K562 (cell line): ENCODE measurements around the gene UBA1. TPM values are rescaled to one million over a fixed set of nuclear protein-coding genes. Genes with fewer than 3 reads are reported as not detected.

ENCODE experiments used
- FOXA1 ChIP-seq: fragments of 450-650 bp; IDR thresholded peaks from 2 replicates; pipeline ENCODE4 v1.6.1; 2016; ENCODE audit warnings: mild to moderate bottlenecking, borderline replicate concordance
- GABPB2 ChIP-seq: fragments of 250-450 bp; sonication (Bioruptor Pico); conservative IDR thresholded peaks from 2 replicates; pipeline ENCODE4 v1.5.1; 2021; ENCODE audit warnings: mild to moderate bottlenecking
- HDGF ChIP-seq: fragments of 450-650 bp; IDR thresholded peaks from 2 replicates; pipeline ENCODE4 v1.6.1; 2016
- HEY1 ChIP-seq: fragments of 250-450 bp; sonication (Bioruptor Pico); IDR thresholded peaks from 2 replicates; pipeline ENCODE4 v1.5.0; 2020; ENCODE audit warnings: mild to moderate bottlenecking, moderate library complexity, borderline replicate concordance
- KLF1 ChIP-seq: fragments of 450-650 bp; IDR thresholded peaks from 2 replicates; pipeline ENCODE4 v1.6.1; 2016; ENCODE audit warnings: missing genetic modification characterization, missing compliant biosample characterization
- MEF2D ChIP-seq: conservative IDR thresholded peaks from 2 replicates; pipeline ENCODE4 v1.6.1; 2016; ENCODE audit warnings: low read depth, missing genetic modification characterization, missing compliant biosample characterization
- STAT5A ChIP-seq: IDR thresholded peaks from 2 replicates; pipeline ENCODE4 v1.6.1; 2012; ENCODE audit warnings: low read length, inconsistent platforms, borderline replicate concordance
- ZFX ChIP-seq: sonication (generic); formaldehyde crosslinking; IDR thresholded peaks from 2 replicates; pipeline ENCODE4 v1.8.0; 2022; ENCODE audit warnings: mild to moderate bottlenecking, missing genetic modification reagents, moderate library complexity
- polyA plus RNA-seq, 8 experiments: library from polyadenylated mRNA; depleted of rRNA in 4 of 8; stranded (reverse) in 5 of 8; unstranded in 3 of 8; fragments of >200 nt; fragmentation: Nextera tagmentation in 2 of 8; fragmentation: Illumina TruSeq in 1 of 8; extraction: Ambion mirVana in 2 of 8; extraction: Trizol in 1 of 8; gene quantifications; 2 replicates each; pipeline versions ENCODE4 v1.2.1 to v1.2.3, GENCODE V29; 2011 to 2014; ENCODE audit warnings: inconsistent platforms in 1 of 8, missing spikeins in 1 of 8
- total RNA-seq, 7 experiments: library from RNA; depleted of rRNA in 6 of 7; stranded (reverse); fragments of >200 nt in 6 of 7; fragmentation: Illumina TruSeq in 2 of 7; extraction: Trizol in 2 of 7; gene quantifications; 2 replicates each; pipeline versions ENCODE4 v1.2.1 to v1.2.3, GENCODE V29; 2011 to 2021; ENCODE audit warnings: low replicate concordance in 1 of 7
- TF ChIP-seq, protein P1 (sequence below): fragments of 450-650 bp; IDR thresholded peaks from 2 replicates; pipeline ENCODE4 v1.6.1; 2016; ENCODE audit warnings: antibody characterized with exemption
- TF ChIP-seq, protein P2 (sequence below), 2 experiments: IDR thresholded peaks; 2 replicates each; pipeline ENCODE4 v1.6.1; 2011; ENCODE audit warnings: borderline replicate concordance in 1 of 2, control low read depth in 1 of 2, low read depth in 1 of 2, low read length in 1 of 2, mild to moderate bottlenecking in 1 of 2, mixed read lengths in 1 of 2, moderate library complexity in 1 of 2; ENCODE audit not compliant: insufficient read depth in 1 of 2, insufficient read length in 1 of 2, poor library complexity in 1 of 2, severe bottlenecking in 1 of 2; ENCODE audit errors: extremely low read depth in 1 of 2
- TF ChIP-seq, protein P3 (sequence below), 2 experiments: fragments of 450-650 bp; conservative IDR thresholded peaks; 2 replicates each; pipeline ENCODE4 v1.6.1; 2017; ENCODE audit warnings: mild to moderate bottlenecking in 2 of 2, moderate library complexity in 2 of 2
- TF ChIP-seq, protein P4 (sequence below): fragments of 450-650 bp; IDR thresholded peaks from one replicate; pipeline ENCODE4 v1.6.1; 2018; ENCODE audit warnings: mild to moderate bottlenecking, moderate library complexity; ENCODE audit not compliant: partially characterized antibody

UBA1 gene
- total and polyA plus RNA-seq, 9 of the 15 experiments (the other 6 are each of a cell fraction or from before 2014, with no cell fraction given) = 32.0 to 174 (median 93.6) TPM

DNA sequence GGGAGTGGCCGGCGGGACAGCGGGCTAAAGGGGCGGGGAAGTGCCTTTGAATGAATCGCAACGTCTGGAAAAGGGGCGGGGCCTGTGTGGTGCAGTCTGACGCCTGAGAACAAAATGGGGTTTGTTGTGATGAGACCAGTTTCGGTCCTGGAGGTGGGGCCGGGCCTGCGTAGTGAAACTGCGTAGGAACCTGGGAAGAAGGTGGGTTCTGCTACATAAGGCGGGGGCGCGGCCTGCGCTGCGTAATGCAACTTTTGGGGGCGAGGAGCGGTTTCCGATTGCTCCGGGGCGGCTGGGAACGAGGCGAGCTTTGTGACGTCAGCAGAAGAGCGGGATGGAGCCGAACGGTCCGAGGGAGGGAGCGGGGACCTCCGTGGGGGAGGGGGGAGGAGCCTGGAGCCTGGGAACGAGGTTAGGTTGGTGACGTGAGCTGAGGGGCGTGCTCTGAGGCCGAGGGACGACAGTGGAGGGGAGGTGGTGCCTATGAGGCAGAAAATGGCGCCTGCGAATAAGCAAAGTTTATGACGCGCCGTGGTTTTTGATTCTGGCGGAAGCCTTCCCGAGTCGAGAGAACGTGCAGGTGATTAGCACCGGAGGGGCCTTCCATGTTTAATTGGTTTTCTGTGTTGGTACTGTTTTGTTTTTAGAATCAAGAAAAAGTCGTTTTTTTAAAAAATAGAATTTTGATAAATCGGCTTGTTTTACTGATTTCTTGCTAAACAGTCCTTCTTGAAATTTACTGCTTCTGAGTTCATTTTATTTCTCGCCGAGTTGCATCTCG, 39.9 kb downstream of the UBA1 start (continued):
- TF ChIP-seq, protein P1, sequence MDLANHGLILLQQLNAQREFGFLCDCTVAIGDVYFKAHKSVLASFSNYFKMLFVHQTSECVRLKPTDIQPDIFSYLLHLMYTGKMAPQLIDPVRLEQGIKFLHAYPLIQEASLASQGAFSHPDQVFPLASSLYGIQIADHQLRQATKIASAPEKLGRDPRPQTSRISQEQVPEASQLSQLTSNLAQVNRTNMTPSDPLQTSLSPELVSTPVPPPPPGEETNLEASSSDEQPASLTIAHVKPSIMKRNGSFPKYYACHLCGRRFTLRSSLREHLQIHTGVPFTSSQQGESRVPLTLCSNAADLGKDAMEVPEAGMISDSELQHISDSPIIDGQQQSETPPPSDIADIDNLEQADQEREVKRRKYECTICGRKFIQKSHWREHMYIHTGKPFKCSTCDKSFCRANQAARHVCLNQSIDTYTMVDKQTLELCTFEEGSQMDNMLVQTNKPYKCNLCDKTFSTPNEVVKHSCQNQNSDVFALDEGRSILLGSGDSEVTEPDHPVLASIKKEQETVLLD = 0 out of 2 replicates have a peak, but pooled peaks have one; percentile 50
- TF ChIP-seq KLF1 (tag) (no peak), HEY1 (CRISPR knock-in tag) (no peak), GABPB2 (no peak), STAT5A (no peak), HDGF (no peak), MEF2D (tag) (no peak), ZFX (CRISPR knock-in tag) (peak; percentile 57), FOXA1 (no peak)
- TF ChIP-seq, protein P2, sequence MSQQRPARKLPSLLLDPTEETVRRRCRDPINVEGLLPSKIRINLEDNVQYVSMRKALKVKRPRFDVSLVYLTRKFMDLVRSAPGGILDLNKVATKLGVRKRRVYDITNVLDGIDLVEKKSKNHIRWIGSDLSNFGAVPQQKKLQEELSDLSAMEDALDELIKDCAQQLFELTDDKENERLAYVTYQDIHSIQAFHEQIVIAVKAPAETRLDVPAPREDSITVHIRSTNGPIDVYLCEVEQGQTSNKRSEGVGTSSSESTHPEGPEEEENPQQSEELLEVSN (IDR thresholded peaks at IDR 0.05; ENCODE audit: borderline replicate concordance in 1 of 2, extremely low read depth in 1 of 2, insufficient read depth in 1 of 2, insufficient read length in 1 of 2, low read depth in 1 of 2, low read length in 1 of 2, poor library complexity in 1 of 2, severe bottlenecking in 1 of 2) = peak in 1 of 2 experiments; percentile 13
- TF ChIP-seq, protein P3, sequence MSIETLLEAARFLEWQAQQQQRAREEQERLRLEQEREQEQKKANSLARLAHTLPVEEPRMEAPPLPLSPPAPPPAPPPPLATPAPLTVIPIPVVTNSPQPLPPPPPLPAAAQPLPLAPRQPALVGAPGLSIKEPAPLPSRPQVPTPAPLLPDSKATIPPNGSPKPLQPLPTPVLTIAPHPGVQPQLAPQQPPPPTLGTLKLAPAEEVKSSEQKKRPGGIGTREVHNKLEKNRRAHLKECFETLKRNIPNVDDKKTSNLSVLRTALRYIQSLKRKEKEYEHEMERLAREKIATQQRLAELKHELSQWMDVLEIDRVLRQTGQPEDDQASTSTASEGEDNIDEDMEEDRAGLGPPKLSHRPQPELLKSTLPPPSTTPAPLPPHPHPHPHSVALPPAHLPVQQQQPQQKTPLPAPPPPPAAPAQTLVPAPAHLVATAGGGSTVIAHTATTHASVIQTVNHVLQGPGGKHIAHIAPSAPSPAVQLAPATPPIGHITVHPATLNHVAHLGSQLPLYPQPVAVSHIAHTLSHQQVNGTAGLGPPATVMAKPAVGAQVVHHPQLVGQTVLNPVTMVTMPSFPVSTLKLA (conservative IDR thresholded peaks at IDR 0.05) = peak in 1 of 2 experiments; percentile 50; a peak in 3 of 4 replicates
- TF ChIP-seq, protein P4, sequence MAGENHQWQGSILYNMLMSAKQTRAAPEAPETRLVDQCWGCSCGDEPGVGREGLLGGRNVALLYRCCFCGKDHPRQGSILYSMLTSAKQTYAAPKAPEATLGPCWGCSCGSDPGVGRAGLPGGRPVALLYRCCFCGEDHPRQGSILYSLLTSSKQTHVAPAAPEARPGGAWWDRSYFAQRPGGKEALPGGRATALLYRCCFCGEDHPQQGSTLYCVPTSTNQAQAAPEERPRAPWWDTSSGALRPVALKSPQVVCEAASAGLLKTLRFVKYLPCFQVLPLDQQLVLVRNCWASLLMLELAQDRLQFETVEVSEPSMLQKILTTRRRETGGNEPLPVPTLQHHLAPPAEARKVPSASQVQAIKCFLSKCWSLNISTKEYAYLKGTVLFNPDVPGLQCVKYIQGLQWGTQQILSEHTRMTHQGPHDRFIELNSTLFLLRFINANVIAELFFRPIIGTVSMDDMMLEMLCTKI = no peak
